HCT116 (cell line): Measurements from ENCODE around the gene CPNE2.

Experiments used
- EZH2 ChIP-seq: fragments of 200-600 bp; sonication (generic); IDR thresholded peaks from 2 replicates; pipeline ENCODE4 v1.6.1; 2017; ENCODE audit warnings: antibody characterized with exemption, mixed run types
- RAD21 ChIP-seq: IDR thresholded peaks from 2 replicates; pipeline ENCODE4 v1.6.1; 2012; ENCODE audit warnings: low read depth, mild to moderate bottlenecking
- SIN3A ChIP-seq: IDR thresholded peaks from 2 replicates; pipeline ENCODE4 v1.6.1; 2012; ENCODE audit warnings: low read depth
- ZNF274 ChIP-seq: fragments of 200-500 bp; sonication (Bioruptor generic); IDR thresholded peaks from 2 replicates; pipeline ENCODE4 v1.6.1; 2014; ENCODE audit warnings: mild to moderate bottlenecking, low read depth, low read length, inconsistent platforms
- TF ChIP-seq, protein P1 (sequence below): IDR thresholded peaks from 2 replicates; pipeline ENCODE4 v1.6.1; 2012; ENCODE audit warnings: low read depth
- TF ChIP-seq, protein P2 (sequence below), 3 experiments: fragments of 200-600 bp in 1 of 3; sonication (generic) in 1 of 3; IDR thresholded peaks in 2 of 3; conservative IDR thresholded peaks in 1 of 3; 2 replicates each; pipeline ENCODE4 v1.5.1; 2012 to 2017; ENCODE audit warnings: low read depth in 2 of 3, low read length in 2 of 3, antibody characterized with exemption in 1 of 3, borderline replicate concordance in 1 of 3, control low read depth in 1 of 3, mild to moderate bottlenecking in 1 of 3, mixed read lengths in 1 of 3, mixed run types in 1 of 3, moderate library complexity in 1 of 3; ENCODE audit not compliant: insufficient read depth in 1 of 3
- TF ChIP-seq, protein P3 (sequence below): IDR thresholded peaks from 2 replicates; pipeline ENCODE4 v1.6.1; 2012

DNA sequence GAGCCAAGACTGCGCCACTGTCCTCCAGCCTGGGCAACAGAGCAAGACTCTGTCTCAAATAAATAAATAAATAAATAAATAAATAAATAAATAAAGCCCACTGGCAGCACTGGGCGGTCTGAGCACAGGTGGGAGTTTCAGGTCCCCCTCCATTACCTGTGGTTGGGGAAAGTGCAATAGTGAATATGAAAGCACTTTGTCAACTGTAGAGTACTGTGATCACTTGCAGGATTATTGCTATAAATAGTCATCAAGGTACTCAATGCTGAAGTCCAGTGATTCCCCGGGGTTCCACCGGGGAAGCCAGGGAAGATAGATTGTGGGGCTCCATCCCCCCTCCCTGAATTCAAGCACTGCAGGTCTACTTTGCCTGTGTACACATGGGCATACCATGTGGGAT, 42.7 kb upstream of the CPNE2 start:
- TF ChIP-seq, protein P1, sequence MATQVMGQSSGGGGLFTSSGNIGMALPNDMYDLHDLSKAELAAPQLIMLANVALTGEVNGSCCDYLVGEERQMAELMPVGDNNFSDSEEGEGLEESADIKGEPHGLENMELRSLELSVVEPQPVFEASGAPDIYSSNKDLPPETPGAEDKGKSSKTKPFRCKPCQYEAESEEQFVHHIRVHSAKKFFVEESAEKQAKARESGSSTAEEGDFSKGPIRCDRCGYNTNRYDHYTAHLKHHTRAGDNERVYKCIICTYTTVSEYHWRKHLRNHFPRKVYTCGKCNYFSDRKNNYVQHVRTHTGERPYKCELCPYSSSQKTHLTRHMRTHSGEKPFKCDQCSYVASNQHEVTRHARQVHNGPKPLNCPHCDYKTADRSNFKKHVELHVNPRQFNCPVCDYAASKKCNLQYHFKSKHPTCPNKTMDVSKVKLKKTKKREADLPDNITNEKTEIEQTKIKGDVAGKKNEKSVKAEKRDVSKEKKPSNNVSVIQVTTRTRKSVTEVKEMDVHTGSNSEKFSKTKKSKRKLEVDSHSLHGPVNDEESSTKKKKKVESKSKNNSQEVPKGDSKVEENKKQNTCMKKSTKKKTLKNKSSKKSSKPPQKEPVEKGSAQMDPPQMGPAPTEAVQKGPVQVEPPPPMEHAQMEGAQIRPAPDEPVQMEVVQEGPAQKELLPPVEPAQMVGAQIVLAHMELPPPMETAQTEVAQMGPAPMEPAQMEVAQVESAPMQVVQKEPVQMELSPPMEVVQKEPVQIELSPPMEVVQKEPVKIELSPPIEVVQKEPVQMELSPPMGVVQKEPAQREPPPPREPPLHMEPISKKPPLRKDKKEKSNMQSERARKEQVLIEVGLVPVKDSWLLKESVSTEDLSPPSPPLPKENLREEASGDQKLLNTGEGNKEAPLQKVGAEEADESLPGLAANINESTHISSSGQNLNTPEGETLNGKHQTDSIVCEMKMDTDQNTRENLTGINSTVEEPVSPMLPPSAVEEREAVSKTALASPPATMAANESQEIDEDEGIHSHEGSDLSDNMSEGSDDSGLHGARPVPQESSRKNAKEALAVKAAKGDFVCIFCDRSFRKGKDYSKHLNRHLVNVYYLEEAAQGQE: no peak
- TF ChIP-seq RAD21 (no peak), SIN3A (no peak), ZNF274 (no peak), EZH2 (no peak)
- TF ChIP-seq, protein P2, sequence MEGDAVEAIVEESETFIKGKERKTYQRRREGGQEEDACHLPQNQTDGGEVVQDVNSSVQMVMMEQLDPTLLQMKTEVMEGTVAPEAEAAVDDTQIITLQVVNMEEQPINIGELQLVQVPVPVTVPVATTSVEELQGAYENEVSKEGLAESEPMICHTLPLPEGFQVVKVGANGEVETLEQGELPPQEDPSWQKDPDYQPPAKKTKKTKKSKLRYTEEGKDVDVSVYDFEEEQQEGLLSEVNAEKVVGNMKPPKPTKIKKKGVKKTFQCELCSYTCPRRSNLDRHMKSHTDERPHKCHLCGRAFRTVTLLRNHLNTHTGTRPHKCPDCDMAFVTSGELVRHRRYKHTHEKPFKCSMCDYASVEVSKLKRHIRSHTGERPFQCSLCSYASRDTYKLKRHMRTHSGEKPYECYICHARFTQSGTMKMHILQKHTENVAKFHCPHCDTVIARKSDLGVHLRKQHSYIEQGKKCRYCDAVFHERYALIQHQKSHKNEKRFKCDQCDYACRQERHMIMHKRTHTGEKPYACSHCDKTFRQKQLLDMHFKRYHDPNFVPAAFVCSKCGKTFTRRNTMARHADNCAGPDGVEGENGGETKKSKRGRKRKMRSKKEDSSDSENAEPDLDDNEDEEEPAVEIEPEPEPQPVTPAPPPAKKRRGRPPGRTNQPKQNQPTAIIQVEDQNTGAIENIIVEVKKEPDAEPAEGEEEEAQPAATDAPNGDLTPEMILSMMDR (IDR thresholded peaks at IDR 0.05 in 2 of 3, conservative IDR thresholded peaks at IDR 0.05 in 1 of 3; ENCODE audit: borderline replicate concordance in 1 of 3, insufficient read depth in 1 of 3, low read depth in 2 of 3, low read length in 2 of 3): no peak
- TF ChIP-seq, protein P3, sequence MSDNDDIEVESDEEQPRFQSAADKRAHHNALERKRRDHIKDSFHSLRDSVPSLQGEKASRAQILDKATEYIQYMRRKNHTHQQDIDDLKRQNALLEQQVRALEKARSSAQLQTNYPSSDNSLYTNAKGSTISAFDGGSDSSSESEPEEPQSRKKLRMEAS: no peak
